GM12801 (cell line): Measurements from ENCODE around the gene YIF1B.

Source experiments
- TF ChIP-seq, protein P1 (sequence below): IDR thresholded peaks from one replicate; pipeline ENCODE4 v1.5.1; 2011; ENCODE audit warnings: control low read depth; ENCODE audit not compliant: insufficient read length; ENCODE audit errors: extremely low read depth

Gene YIF1B

DNA sequence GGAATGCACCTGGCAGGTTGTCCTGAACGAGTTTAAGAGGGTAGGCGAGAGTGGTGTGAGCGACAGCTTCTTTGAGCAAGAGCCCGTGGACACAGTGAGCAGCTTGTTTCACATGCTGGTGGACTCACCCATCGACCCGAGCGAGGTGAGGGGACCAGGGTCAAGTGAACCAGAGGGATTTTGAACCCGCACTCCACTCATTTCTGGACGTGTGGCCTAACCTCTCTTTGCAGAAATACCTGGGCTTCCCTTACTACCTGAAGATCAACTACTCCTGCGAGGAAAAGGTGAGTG is 21.6 kb upstream of the YIF1B start:
- TF ChIP-seq, protein P1, sequence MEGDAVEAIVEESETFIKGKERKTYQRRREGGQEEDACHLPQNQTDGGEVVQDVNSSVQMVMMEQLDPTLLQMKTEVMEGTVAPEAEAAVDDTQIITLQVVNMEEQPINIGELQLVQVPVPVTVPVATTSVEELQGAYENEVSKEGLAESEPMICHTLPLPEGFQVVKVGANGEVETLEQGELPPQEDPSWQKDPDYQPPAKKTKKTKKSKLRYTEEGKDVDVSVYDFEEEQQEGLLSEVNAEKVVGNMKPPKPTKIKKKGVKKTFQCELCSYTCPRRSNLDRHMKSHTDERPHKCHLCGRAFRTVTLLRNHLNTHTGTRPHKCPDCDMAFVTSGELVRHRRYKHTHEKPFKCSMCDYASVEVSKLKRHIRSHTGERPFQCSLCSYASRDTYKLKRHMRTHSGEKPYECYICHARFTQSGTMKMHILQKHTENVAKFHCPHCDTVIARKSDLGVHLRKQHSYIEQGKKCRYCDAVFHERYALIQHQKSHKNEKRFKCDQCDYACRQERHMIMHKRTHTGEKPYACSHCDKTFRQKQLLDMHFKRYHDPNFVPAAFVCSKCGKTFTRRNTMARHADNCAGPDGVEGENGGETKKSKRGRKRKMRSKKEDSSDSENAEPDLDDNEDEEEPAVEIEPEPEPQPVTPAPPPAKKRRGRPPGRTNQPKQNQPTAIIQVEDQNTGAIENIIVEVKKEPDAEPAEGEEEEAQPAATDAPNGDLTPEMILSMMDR, result no peak

DNA sequence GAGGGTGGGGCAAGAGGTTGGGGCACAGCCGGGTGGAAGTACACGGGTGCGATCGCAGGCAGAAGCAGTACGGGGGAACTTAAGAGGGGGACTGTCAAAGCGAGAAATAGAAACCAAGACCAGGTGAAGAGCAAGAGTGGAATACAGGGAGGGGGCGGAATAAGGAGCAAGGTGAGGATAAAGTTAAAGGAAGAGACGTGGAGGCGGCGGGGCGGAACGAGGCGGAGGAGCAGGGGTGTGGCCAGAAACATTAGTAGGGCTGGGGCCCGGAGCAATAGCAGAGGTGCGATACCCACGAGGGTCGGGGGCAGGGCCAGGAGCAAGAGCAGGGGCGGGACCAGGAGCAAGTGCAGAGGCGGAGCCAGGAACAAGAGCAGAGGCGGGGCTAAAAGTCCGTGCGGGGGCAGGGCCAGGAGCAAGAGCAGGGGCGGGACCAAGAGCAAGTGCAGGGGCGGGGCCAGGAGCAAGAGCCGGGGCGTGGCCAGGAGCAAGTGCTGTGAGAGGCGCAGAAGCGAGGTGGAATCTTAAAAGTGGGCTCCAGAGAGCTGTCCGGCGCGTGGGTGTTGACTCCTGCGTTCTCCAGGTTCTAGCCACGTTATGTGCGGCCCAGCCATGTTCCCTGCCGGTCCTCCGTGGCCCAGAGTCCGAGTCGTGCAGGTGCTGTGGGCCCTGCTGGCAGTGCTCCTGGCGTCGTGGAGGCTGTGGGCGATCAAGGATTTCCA is 21.1 kb upstream of the YIF1B start:
- TF ChIP-seq, protein P1, result no peak

DNA sequence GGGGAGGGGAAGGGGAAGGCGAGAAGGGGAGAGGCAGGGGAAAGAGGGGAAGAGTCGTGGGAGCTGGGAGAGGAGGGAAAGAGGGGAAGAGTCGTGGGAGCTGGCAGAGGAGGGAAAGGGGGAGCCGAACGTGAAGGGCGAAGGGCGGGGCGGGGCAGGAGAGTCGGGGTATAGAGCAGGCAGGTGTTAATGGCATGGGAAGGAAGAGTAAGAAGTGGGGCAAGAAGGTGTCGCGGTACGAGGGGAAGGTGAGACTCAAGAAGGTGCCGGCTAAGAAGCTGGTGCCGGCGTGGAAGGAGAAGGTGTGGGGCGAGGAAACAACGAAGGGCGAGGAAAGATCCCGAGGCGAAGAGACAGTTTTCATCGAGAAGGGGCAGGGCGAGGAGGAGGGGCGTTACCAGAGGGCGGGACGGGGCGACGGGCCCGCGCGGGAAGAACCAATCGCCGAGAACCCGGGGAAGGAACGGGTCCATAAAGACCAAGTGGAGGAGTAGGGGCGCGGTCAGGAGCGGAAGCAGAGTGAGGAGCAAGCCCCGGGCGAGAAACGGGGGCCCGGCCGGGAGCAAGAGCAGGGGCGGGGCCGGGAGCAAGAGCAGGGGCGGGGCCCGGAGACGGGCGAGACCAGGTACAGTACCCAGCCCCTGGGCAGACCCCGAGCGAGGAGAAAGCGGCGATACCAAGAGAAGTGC is 20.3 kb upstream of the YIF1B start:
- TF ChIP-seq, protein P1, result no peak

DNA sequence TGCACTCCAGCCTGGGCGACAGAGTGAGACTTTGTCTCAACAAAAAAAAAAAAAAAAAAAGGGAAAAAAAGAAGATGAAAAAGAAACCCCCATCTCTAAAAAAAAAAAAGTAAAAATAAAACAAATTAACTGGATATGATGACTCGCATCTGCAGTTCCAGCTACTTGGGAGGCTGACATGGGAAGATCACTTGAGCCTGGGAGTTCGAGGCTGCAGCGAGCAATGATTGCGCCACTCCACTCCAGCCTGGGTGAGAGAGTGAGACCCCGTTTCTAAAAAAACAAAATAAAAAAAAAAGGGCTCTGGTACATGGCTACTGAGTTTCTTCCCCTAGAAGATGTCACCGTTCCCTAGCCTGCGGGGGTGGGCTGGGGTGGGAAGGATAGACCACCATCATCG is 17.5 kb upstream of the YIF1B start:
- TF ChIP-seq, protein P1, result no peak

DNA sequence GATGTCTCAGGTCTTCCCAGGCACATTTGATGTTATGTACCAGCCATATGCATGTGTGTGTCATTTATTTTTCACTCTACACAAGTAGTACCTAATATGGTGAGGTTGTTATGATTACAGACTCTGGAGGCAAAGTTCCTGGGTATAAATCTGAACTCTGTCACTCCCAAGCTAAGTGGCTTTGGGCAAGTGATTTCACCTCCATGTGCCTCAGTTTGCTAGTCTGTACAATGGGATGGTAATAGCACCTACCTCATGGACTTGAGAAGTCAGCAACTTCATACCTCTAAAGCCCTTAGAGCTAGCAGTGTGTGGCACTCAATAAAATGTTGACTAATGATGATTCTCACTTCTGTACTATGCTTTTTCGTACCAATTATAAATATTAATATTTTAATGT is 16.0 kb upstream of the YIF1B start:
- TF ChIP-seq, protein P1, result no peak

DNA sequence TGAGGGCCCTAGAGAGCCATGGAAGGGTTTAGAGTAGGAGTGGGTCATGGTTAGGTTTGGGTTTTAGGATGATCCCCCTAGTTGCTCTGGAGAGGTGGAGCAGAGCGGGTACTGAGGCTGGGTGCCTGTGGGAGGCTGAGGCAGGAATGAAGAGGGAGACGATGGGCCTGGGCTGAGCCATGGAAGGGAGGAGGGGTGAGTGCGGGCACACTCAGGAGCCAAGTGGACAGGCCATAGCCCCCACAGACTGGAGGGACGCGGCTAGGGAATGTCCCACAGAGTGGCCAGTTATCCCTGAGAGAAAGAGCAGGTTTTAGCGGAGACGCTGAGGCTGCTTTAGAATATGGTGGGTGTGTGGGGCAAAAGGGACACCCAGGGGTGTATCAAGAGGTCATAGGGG is 13.9 kb upstream of the YIF1B start:
- TF ChIP-seq, protein P1, result no peak

DNA sequence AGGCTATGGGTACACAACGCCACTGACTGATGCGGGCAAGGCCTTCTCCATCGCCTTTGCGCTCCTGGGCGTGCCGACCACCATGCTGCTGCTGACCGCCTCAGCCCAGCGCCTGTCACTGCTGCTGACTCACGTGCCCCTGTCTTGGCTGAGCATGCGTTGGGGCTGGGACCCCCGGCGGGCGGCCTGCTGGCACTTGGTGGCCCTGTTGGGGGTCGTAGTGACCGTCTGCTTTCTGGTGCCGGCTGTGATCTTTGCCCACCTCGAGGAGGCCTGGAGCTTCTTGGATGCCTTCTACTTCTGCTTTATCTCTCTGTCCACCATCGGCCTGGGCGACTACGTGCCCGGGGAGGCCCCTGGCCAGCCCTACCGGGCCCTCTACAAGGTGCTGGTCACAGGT is 10.8 kb upstream of the YIF1B start:
- TF ChIP-seq, protein P1, result no peak

DNA sequence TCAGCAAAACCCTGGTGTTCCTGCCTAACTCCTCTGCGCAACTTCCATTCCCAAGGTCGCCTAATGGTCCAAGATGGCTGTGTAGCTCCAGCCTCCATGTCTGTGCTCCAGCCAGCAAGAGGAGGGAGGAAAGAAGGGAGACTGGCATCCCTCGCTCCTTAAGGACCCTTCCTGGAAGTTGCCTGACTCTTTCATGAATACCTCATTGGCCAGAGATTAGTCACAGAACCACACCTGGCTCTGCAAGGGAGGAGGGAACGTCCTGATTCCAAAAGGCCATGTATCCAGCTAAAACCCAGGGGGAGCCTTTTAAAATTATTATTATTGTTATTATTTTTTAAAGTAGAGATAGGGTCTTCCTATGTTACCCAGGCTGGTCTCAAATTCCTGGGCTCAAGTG is 8.7 kb upstream of the YIF1B start:
- TF ChIP-seq, protein P1, result no peak
